22Rv1 (cell line): ENCODE data around the gene XPNPEP3.

ENCODE experiments used
- H3K27ac ChIP-seq: fragments of 450-650 bp; 2 replicates; pipeline ENCODE4 v1.5.1; 2017
- ZFX ChIP-seq: fragments of 450-650 bp; IDR thresholded peaks from 2 replicates; pipeline ENCODE4 v1.6.1; 2017; ENCODE audit warnings: antibody characterized with exemption, borderline replicate concordance
- TF ChIP-seq, protein P1 (sequence below): fragments of 450-650 bp; IDR thresholded peaks from 2 replicates; pipeline ENCODE4 v1.5.1; 2017; ENCODE audit warnings: mild to moderate bottlenecking

The XPNPEP3 gene

DNA sequence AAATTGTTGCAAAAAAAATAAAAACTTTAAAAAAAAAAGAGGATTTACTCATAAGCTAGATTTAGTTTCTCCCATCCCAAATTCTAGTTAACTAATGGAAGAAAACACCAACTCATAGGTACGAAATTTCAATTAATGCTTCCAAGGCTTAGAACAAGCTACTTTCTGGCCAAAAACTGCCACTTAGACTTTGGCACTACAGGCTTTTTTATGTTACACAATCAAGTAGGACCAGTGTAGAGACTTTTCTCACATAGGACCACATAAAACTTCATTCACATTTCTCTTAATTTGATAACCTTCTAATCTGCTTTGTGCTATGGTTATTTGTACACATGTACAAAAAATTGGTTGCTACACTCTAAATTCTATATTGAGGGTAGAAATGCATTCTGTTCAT lies 3.6 kb upstream of the XPNPEP3 start:
- TF ChIP-seq, protein P1, sequence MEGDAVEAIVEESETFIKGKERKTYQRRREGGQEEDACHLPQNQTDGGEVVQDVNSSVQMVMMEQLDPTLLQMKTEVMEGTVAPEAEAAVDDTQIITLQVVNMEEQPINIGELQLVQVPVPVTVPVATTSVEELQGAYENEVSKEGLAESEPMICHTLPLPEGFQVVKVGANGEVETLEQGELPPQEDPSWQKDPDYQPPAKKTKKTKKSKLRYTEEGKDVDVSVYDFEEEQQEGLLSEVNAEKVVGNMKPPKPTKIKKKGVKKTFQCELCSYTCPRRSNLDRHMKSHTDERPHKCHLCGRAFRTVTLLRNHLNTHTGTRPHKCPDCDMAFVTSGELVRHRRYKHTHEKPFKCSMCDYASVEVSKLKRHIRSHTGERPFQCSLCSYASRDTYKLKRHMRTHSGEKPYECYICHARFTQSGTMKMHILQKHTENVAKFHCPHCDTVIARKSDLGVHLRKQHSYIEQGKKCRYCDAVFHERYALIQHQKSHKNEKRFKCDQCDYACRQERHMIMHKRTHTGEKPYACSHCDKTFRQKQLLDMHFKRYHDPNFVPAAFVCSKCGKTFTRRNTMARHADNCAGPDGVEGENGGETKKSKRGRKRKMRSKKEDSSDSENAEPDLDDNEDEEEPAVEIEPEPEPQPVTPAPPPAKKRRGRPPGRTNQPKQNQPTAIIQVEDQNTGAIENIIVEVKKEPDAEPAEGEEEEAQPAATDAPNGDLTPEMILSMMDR = no peak
- TF ChIP-seq ZFX = no peak
- no peak overlapping the region for H3K27ac ChIP-seq

DNA sequence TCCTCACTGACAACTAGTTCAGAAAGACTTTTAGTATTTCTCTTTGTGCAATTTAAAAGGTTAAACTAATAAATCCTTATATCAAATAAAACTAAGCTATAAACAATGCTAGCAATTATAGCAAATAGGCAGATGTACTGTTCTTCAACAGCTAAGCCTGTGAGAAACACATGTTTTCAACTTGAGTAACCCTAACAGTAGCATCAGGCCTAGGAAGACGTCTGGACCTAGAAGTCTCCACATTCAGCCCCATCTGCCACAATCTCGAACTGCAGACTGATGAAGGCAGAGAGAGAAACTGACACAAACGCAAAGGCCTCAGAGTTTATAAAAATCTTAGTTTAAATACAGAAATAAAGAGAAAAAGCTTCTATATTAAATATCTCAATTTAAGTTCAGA lies 3.0 kb upstream of the XPNPEP3 start:
- H3K27ac ChIP-seq = no peak overlapping the region

DNA sequence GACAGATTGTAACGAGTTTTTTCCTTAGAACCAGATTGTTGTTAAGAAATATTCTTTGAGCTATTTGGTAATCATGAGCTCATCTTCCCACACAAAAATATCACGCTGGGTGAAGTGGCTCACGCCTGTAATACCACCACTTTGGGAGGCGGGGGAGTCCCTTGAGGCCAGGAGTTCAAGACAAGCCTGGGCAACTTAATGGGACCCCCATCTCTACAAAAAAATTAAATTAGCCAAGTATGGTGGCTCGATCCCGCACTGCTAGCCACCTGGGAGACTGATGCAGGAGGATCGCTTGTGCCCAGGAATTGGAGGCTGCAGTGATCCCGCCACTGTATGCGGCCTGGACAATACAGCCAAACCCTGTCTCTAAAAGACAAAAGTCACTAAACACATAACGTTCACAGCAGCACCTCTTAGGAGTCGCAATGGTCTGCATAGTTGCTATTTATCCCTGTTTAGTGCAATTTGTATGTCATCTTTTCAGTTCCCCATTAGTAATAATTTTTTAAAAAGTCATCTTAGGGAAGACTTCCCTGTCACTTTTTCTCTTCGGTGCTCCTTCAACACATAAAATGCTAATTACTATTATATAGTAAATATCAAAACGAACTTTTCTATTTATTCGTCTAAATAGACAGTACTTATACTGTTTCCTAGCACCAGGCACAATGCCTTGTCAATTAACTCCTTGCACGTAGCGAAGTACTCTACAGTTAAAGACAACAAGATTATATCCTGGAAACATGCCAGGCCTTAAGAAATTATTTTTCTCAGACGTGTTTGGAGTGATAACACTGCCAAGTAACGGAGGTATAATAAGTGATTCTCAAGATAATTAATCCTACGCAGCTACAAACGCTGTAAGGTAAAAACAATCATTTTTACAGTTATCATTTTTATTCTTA lies 1.6 kb upstream of the XPNPEP3 start:
- TF ChIP-seq ZFX = no peak
- TF ChIP-seq, protein P1 = no peak

More for the DNA sequence above, 3.0 kb upstream of the XPNPEP3 start:
- TF ChIP-seq, protein P1 = no peak
- TF ChIP-seq ZFX = no peak

DNA sequence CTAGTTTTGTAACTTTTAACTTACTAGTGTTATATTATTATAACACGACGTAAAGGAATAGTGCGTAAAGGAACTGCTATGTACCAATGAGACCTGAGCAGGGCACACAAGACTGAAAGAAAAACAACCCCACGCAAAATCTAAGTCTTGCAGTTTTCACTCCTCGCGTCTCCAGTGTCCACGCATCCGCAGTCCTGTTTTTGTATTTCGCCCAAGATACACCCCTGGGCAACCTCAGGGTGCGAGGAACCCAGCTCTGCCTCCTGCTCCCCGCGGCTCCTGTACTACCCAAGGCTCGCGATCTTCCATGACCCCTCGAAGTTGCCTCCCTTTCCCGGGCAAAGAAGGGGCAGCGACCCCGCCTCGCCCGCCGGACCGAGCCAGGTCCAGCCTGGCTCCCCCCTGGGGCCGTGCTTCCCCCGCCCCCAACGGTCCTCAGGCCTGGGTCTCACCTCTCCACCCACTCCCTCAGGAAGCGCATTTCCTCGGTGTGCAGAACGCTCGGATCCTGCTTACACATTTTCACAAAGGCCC lies 902 bp upstream of the XPNPEP3 start:
- TF ChIP-seq ZFX = no peak
- TF ChIP-seq, protein P1 = no peak
- H3K27ac ChIP-seq = peak overlapping the region; percentile 95

More for the DNA sequence above, 1.6 kb upstream of the XPNPEP3 start:
- H3K27ac ChIP-seq = peak overlapping the region; percentile 95

DNA sequence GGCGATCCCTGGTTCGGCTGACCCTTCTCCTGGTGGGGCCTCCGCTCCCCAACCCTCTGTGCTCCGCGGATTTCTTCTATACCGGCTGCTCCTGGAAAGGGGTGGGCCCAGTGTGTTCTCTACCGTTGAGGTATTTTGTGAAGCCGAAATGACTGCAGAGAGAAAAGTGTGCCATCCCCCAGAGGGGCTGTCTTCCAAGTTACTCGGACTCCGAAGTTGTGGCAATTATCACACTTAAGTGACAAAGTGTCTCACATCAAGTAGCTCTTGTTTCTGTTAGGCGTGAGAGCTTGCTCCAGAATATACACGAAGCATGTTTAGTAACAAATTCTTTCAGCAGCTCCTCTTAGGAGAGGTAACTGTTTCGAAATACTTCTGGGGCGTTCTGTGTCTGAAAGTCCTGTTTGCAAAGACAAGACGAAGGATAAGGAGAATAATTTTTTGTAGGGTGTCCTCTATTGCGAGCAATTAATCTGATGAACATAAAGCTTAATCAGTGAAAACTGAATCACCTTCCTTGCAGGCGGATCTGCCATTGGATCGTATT lies 434 bp downstream of the XPNPEP3 start:
- peak overlapping the region; percentile 95 for H3K27ac ChIP-seq
- no peak for TF ChIP-seq ZFX
- TF ChIP-seq, protein P1 = no peak

DNA sequence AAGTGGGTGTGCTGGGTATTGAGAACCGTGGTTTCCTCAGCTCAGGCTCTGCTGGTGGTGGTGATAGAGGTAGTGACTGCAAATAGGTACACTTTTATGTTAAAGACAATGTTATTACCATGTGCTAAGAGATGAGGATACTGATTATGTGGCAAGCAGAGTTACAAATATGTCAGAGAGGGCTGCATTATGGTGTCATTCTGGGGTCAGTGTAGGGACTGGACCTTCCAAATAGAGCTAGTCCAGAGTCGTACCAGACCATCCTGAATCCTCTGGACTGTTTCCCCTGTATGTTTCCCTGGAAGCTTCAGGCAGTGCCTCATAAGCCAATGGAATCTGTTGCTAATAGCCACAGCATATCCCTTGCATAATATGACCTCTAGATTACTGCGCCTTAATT lies 5.1 kb downstream of the XPNPEP3 start, which contains the start of gene DNAJB7:
Gene DNAJB7, minus strand, starts transcription at position 101 of the 400 bp plus-strand sequence. CDS start 119 bp downstream, outside the sequence.
- no peak for TF ChIP-seq ZFX
- TF ChIP-seq, protein P1 = no peak
- H3K27ac ChIP-seq = no peak within 1 kb of the TSS

DNA sequence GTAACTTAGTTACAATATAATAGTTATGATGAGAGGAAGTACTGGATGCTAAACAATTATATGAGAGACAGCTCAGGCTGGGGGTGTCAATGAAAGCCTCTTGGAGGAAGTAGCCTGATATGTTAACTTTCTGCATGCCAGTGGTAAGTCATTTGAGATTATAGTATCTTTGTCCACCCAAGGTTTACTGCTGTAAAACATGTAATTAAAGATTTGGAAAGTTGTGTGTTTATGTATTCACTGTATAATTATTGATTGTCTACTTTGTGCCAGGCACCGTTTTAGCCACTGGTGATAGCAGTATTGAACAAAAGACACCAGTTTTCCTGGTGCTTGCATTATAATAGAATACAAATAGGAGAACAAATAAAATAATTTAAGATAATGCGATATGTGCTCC lies 5.6 kb downstream of the XPNPEP3 start:
- no peak overlapping the region for H3K27ac ChIP-seq
- TF ChIP-seq ZFX = no peak
- TF ChIP-seq, protein P1 = no peak
